Mesendoderm (in vitro differentiated cells): ENCODE data around the gene ASF1B.
A peak's percentile ranks its signal among the peaks of the same experiment; 100 is the strongest.

Experiments used
- DNase-seq: peaks from one replicate; pipeline ENCODE4 v3.0.0; 2013
- H2AK5ac ChIP-seq: 2 replicates; pipeline ENCODE4 v1.6.1; 2013; ENCODE audit warnings: low read length, inconsistent platforms
- H2BK120ac ChIP-seq: 2 replicates; pipeline ENCODE4 v1.6.1; 2013; ENCODE audit warnings: low read depth, mild to moderate bottlenecking, low read length, moderate library complexity, mixed read lengths
- H2BK15ac ChIP-seq: replicated peaks from 2 replicates; pipeline ENCODE4 v1.6.1; 2013; ENCODE audit warnings: low read depth, mild to moderate bottlenecking, moderate library complexity
- H2BK5ac ChIP-seq: 2 replicates; pipeline ENCODE4 v1.6.1; 2013; ENCODE audit warnings: low read length, inconsistent platforms
- H3K18ac ChIP-seq: 2 replicates; pipeline ENCODE4 v1.6.1; 2013; ENCODE audit warnings: mild to moderate bottlenecking, low read length, mixed read lengths
- H3K23ac ChIP-seq: one replicate; pipeline ENCODE4 v1.6.1; 2013; ENCODE audit warnings: low read length
- H3K27ac ChIP-seq: 2 replicates; pipeline ENCODE4 v1.5.1; 2013; ENCODE audit warnings: low read depth, mild to moderate bottlenecking, inconsistent platforms, low read length, moderate library complexity
- H3K27me3 ChIP-seq: 2 replicates; pipeline ENCODE4 v1.6.1; 2013; ENCODE audit warnings: low read length, control low read depth, mild to moderate bottlenecking, inconsistent platforms; ENCODE audit not compliant: insufficient read depth, poor library complexity
- H3K36me3 ChIP-seq: 2 replicates; pipeline ENCODE4 v1.6.1; 2013; ENCODE audit warnings: low read length, inconsistent platforms; ENCODE audit not compliant: control insufficient read depth, insufficient read depth
- H3K4ac ChIP-seq: one replicate; pipeline ENCODE4 v1.6.1; 2013; ENCODE audit warnings: low read depth, mild to moderate bottlenecking, low read length, moderate library complexity
- H3K4me1 ChIP-seq: 2 replicates; pipeline ENCODE4 v1.6.1; 2013; ENCODE audit warnings: low read depth, low read length, inconsistent platforms; ENCODE audit not compliant: control insufficient read depth
- H3K4me2 ChIP-seq: 2 replicates; pipeline ENCODE4 v1.6.1; 2013; ENCODE audit warnings: low read length
- H3K4me3 ChIP-seq: 2 replicates; pipeline ENCODE4 v1.5.1; 2013; ENCODE audit warnings: mild to moderate bottlenecking, low read length
- H3K56ac ChIP-seq: one replicate; pipeline ENCODE4 v1.6.1; 2013; ENCODE audit warnings: low read length
- H3K79me1 ChIP-seq: 2 replicates; pipeline ENCODE4 v1.6.1; 2013; ENCODE audit warnings: low read length, inconsistent platforms
- H3K79me2 ChIP-seq: 2 replicates; pipeline ENCODE4 v1.6.1; 2013; ENCODE audit warnings: mild to moderate bottlenecking, low read length; ENCODE audit not compliant: control insufficient read depth, insufficient read depth
- H3K9ac ChIP-seq: 2 replicates; pipeline ENCODE4 v1.6.1; 2013; ENCODE audit warnings: low read length, inconsistent platforms
- H4K5ac ChIP-seq: one replicate; pipeline ENCODE4 v1.6.1; 2013; ENCODE audit warnings: low read length
- H4K8ac ChIP-seq: one replicate; pipeline ENCODE4 v1.6.1; 2013; ENCODE audit warnings: low read depth, mild to moderate bottlenecking, control low read depth, low read length, moderate library complexity
- WGBS: extraction: QIAGEN DNeasy Blood & Tissue Kit; methylation state at CpG from one replicate; pipeline ENCODE4 v1.1.7; 2013; ENCODE audit warnings: low lambda C conversion rate, missing lambda C conversion rate; ENCODE audit not compliant: insufficient coverage; ENCODE audit errors: extremely low coverage; 5-methylcytosine and 5-hydroxymethylcytosine counted together

The ASF1B gene

DNA sequence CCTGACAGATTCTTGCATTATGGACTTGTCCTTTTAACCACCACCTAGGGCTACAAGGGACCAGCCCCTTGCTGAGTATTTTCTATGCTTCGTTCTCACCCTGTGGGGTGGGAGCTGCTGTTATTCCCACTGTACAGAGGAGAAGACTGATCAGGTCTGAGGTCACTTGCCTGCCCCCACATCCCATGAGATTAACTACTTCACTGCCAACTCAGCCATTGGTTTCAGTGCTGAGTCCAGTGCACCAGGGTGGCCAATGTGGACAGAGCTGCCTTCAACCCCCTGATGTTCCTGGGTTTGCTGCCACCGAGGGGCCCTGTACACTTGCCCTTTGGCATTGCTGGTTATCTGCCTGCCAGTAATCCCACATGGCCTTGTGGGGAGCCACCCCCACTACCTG, 25.7 kb downstream of the ASF1B start:
- Histone ChIP-seq H3K4me2 (no peak overlapping the region), H2BK15ac (no peak overlapping the region), H3K4me1 (peaks cover 7% of the 10 kb centered on the region), H3K27ac (no peak overlapping the region), H3K4ac (no peak overlapping the region), H3K18ac (no peak overlapping the region), H4K8ac (no peak overlapping the region), H3K9ac (no peak overlapping the region), H3K27me3 (no peaks in the 10 kb centered on the region), H3K79me1 (peaks cover 2% of the 10 kb centered on the region), H2BK5ac (no peak overlapping the region), H3K4me3 (no peak overlapping the region), H2AK5ac (no peak overlapping the region), H4K5ac (no peak overlapping the region), H2BK120ac (no peak overlapping the region), H3K79me2 (no peaks in the 10 kb centered on the region), H3K23ac (no peak overlapping the region), H3K36me3 (no peaks in the 10 kb centered on the region), H3K56ac (no peak overlapping the region)
- no CpG with 5 or more reads among the region's 2 CpGs for WGBS
- no peak for DNase-seq

DNA sequence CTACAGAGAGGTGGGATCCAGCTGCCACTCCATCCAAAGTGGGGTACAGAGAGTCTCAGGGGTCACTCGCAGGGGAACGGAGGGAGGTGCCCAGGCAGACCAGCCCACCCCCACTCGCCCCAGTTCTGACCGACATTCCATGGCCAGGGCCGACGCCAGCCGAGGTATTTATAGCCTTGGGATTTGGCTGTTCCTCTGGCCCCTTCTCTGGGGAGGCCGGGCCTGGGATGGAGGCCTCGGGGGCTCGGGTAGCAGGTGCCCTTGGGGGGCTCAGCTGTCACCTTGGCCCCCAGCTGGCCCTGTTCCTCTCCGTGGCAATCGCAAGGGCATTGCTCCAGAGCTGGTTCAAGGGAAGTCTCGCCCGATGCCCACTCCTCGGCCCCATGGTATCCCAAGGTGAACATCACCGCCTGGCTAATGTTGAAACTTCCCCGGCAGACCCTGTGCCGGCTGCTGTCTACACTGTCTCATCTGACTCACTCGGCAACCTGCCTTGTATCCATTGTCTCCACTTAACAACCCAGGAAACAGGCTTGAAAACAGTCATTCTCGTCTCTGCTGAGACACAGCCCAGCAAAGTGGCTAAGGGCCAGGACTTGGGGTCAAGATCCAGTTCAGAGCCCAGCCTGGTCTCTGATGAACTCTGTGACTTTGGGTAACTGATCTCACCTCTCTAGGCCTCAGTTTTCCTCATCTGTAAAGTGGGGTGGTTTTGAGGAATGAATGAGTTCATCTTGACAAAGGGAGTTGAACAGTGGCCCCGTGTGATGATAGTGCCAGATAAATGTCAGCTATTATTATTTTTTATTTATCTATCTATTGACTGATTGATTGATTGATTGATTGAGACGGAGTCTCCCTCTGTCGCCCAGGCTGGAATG, 28.6 kb downstream of the ASF1B start:
- Histone ChIP-seq H4K5ac (no peak overlapping the region), H3K36me3 (no peaks in the 10 kb centered on the region), H3K79me2 (no peaks in the 10 kb centered on the region), H3K27ac (no peak overlapping the region), H2AK5ac (no peak overlapping the region), H3K4me3 (no peak overlapping the region), H3K79me1 (no peaks in the 10 kb centered on the region), H2BK5ac (no peak overlapping the region), H3K4me1 (peaks cover 3% of the 10 kb centered on the region), H3K56ac (no peak overlapping the region), H3K9ac (no peak overlapping the region), H3K23ac (no peak overlapping the region), H2BK15ac (no peak overlapping the region), H3K4me2 (no peak overlapping the region), H2BK120ac (no peak overlapping the region), H4K8ac (no peak overlapping the region), H3K18ac (no peak overlapping the region), H3K27me3 (no peaks in the 10 kb centered on the region), H3K4ac (no peak overlapping the region)
- no CpG with 5 or more reads among the region's 23 CpGs for WGBS
- peak; percentile 34 for DNase-seq

DNA sequence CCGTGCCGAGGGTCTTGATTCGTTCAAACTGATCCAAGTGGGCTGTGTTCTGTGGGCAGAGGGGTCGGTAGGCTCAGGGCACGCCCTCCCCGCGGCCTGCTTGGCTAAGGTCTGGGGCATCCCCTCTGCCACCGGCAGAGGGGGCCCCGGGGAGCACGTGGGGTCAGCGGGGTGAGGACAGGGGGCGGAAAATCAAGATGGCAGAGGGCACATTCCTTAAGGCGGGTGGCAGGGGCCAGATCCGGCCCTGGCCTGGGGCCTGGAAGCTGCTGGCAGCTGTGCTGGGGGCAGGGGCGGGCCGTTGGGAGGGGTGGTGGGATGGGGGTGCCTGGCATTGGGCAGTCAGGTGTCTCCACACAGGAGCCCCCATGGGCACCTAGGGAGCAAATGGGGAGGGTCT, 29.5 kb downstream of the ASF1B start:
- no peak overlapping the region for H4K5ac ChIP-seq
- H3K4me1 ChIP-seq, result peaks cover under 1% of the 10 kb centered on the region
- no peak overlapping the region for H3K23ac ChIP-seq
- H3K4ac ChIP-seq, result no peak overlapping the region
- H3K56ac ChIP-seq, result no peak overlapping the region
- no peak overlapping the region for H2AK5ac ChIP-seq
- no peaks in the 10 kb centered on the region for H3K79me1 ChIP-seq
- no peak overlapping the region for H3K27ac ChIP-seq
- no peaks in the 10 kb centered on the region for H3K27me3 ChIP-seq
- no peak overlapping the region for H2BK15ac ChIP-seq
- WGBS, result no CpG with 5 or more reads among the region's 16 CpGs
- H2BK120ac ChIP-seq, result no peak overlapping the region
- no peak overlapping the region for H3K9ac ChIP-seq
- no peaks in the 10 kb centered on the region for H3K36me3 ChIP-seq
- no peak for DNase-seq
- H3K79me2 ChIP-seq, result no peaks in the 10 kb centered on the region
- H4K8ac ChIP-seq, result no peak overlapping the region
- no peak overlapping the region for H3K18ac ChIP-seq
- H2BK5ac ChIP-seq, result no peak overlapping the region
- no peak overlapping the region for H3K4me2 ChIP-seq
- no peak overlapping the region for H3K4me3 ChIP-seq

- no peak overlapping the region for H3K18ac ChIP-seq
- WGBS, result no CpG with 5 or more reads among the region's 8 CpGs
- H2AK5ac ChIP-seq, result no peak overlapping the region
- no peak overlapping the region for H3K23ac ChIP-seq
- no peak overlapping the region for H3K27ac ChIP-seq
- no peak overlapping the region for H2BK5ac ChIP-seq
- H3K79me1 ChIP-seq, result no peaks in the 10 kb centered on the region
- H3K79me2 ChIP-seq, result no peaks in the 10 kb centered on the region
- no peak overlapping the region for H3K4ac ChIP-seq
- no peaks in the 10 kb centered on the region for H3K4me1 ChIP-seq
- no peak for DNase-seq
- no peak overlapping the region for H4K8ac ChIP-seq
- H3K9ac ChIP-seq, result no peak overlapping the region
- H3K56ac ChIP-seq, result no peak overlapping the region
- H3K4me2 ChIP-seq, result no peak overlapping the region
- no peaks in the 10 kb centered on the region for H3K27me3 ChIP-seq
- no peak overlapping the region for H4K5ac ChIP-seq
- no peak overlapping the region for H3K4me3 ChIP-seq
- H3K36me3 ChIP-seq, result no peaks in the 10 kb centered on the region
- H2BK15ac ChIP-seq, result no peak overlapping the region
- H2BK120ac ChIP-seq, result no peak overlapping the region
Measured at GRCh38 chr19:14105680-14106079, 30.7 kb downstream of the ASF1B start.

- Histone ChIP-seq H3K79me1 (no peaks in the 10 kb centered on the region), H2BK120ac (no peak overlapping the region), H3K27me3 (no peaks in the 10 kb centered on the region), H2BK15ac (no peak overlapping the region), H3K4me1 (no peaks in the 10 kb centered on the region), H3K4ac (no peak overlapping the region), H4K5ac (no peak overlapping the region), H3K36me3 (no peaks in the 10 kb centered on the region), H3K23ac (no peak overlapping the region), H3K56ac (no peak overlapping the region), H3K9ac (no peak overlapping the region), H3K79me2 (no peaks in the 10 kb centered on the region), H3K18ac (no peak overlapping the region), H4K8ac (no peak overlapping the region), H3K4me3 (no peak overlapping the region), H3K4me2 (no peak overlapping the region), H3K27ac (no peak overlapping the region), H2AK5ac (no peak overlapping the region), H2BK5ac (no peak overlapping the region)
- no CpG with 5 or more reads among the region's 1 CpG for WGBS
- DNase-seq, result no peak
Measured at GRCh38 chr19:14103310-14103709, 33.1 kb downstream of the ASF1B start.

DNA sequence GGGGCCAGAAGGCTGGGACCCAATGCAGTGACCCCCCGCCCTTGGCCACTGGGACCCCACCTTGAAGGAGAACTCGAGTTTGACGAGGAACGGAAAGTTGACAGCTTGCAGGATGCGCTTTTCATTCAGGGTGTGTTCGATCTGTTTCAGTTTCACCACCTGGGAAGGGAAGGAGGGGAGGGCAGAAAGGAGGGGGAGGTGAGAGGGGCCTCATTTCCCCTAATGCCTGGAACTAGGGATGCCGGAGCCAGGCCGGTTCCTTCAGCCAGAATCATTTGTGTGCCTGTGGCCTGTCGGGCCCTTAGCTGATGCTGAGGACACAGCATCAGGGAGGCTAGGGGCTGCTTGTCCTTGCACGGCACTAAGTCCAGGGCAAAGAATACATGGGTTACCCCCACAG, 33.6 kb downstream of the ASF1B start:
- Histone ChIP-seq H3K23ac (no peak overlapping the region), H4K5ac (no peak overlapping the region), H3K4ac (no peak overlapping the region), H3K36me3 (no peaks in the 10 kb centered on the region), H4K8ac (no peak overlapping the region), H3K79me1 (no peaks in the 10 kb centered on the region), H3K9ac (no peak overlapping the region), H3K79me2 (no peaks in the 10 kb centered on the region), H3K27ac (no peak overlapping the region), H2BK5ac (no peak overlapping the region), H2BK120ac (no peak overlapping the region), H2AK5ac (no peak overlapping the region), H3K18ac (no peak overlapping the region), H3K27me3 (no peaks in the 10 kb centered on the region), H2BK15ac (no peak overlapping the region), H3K56ac (no peak overlapping the region), H3K4me1 (no peaks in the 10 kb centered on the region), H3K4me2 (no peak overlapping the region), H3K4me3 (no peak overlapping the region)
- WGBS, result no CpG with 5 or more reads among the region's 10 CpGs
- no peak for DNase-seq
